MG63 (cell line): ENCODE results near the gene MAP3K2. TPM values are rescaled to one million over a fixed set of nuclear protein-coding genes. Genes with fewer than 3 reads are reported as not detected.
A peak's percentile ranks its signal among the peaks of the same experiment; 100 is the strongest.

Source experiments
- DNase-seq: peaks from one replicate; pipeline ENCODE4 v3.0.0-alpha.2; 2020
- H3K27me3 ChIP-seq: fragments of 250-450 bp; sonication (Bioruptor Pico); 2 replicates; pipeline ENCODE4 v1.5.1; 2020; ENCODE audit warnings: mild to moderate bottlenecking, moderate library complexity
- H3K36me3 ChIP-seq: fragments of 250-450 bp; sonication (Bioruptor Pico); 2 replicates; pipeline ENCODE4 v1.5.1; 2020; ENCODE audit warnings: mild to moderate bottlenecking, moderate library complexity
- H3K4me3 ChIP-seq: fragments of 250-450 bp; sonication (Bioruptor Pico); 2 replicates; pipeline ENCODE4 v1.5.1; 2020; ENCODE audit warnings: mild to moderate bottlenecking, moderate library complexity
- H3K9me3 ChIP-seq: fragments of 250-450 bp; sonication (Bioruptor Pico); 2 replicates; pipeline ENCODE4 v1.5.1; 2020; ENCODE audit warnings: mild to moderate bottlenecking, moderate library complexity
- total RNA-seq: library from RNA; depleted of rRNA; stranded (reverse); fragments of >200 nt; shearing (Covaris generic); gene quantifications from 2 replicates; pipeline ENCODE4 v1.2.3, GENCODE V29; 2014; ENCODE audit warnings: low replicate concordance

Gene MAP3K2
- total RNA-seq, 1 experiment from 2014 or later = 10.6 TPM

- Histone ChIP-seq H3K9me3 (no peaks in the 10 kb centered on the region), H3K36me3 (no peaks in the 10 kb centered on the region), H3K27me3 (peaks cover 7% of the 10 kb centered on the region), H3K4me3 (peak overlapping the region; percentile 16)
- no peak for DNase-seq
Observed at GRCh38 chr2:127422559-127423477, 35.0 kb upstream of the MAP3K2 start.

- no peaks in the 10 kb centered on the region for H3K36me3 ChIP-seq
- no peaks in the 10 kb centered on the region for H3K9me3 ChIP-seq
- H3K4me3 ChIP-seq = no peak overlapping the region
- no peak for DNase-seq
- peaks cover 7% of the 10 kb centered on the region for H3K27me3 ChIP-seq
Observed at GRCh38 chr2:127421871-127422558, 34.2 kb upstream of the MAP3K2 start.

GRCh38 chr2:127421116-127421800 lies 33.5 kb upstream of the MAP3K2 start:
- H3K27me3 ChIP-seq = peaks cover 7% of the 10 kb centered on the region
- no peaks in the 10 kb centered on the region for H3K9me3 ChIP-seq
- no peak for DNase-seq
- no peak overlapping the region for H3K4me3 ChIP-seq
- no peaks in the 10 kb centered on the region for H3K36me3 ChIP-seq

- Histone ChIP-seq H3K4me3 (no peak overlapping the region), H3K27me3 (peaks cover 7% of the 10 kb centered on the region), H3K36me3 (no peaks in the 10 kb centered on the region), H3K9me3 (no peaks in the 10 kb centered on the region)
- DNase-seq = no peak
Observed at GRCh38 chr2:127420039-127420864, 32.5 kb upstream of the MAP3K2 start.

- no peaks in the 10 kb centered on the region for H3K36me3 ChIP-seq
- peaks cover 7% of the 10 kb centered on the region for H3K27me3 ChIP-seq
- H3K4me3 ChIP-seq = no peak overlapping the region
- no peaks in the 10 kb centered on the region for H3K9me3 ChIP-seq
- no peak for DNase-seq
Observed at GRCh38 chr2:127419448-127420038, 31.8 kb upstream of the MAP3K2 start.

GRCh38 chr2:127419112-127419430 lies 31.3 kb upstream of the MAP3K2 start:
- Histone ChIP-seq H3K9me3 (no peaks in the 10 kb centered on the region), H3K36me3 (no peaks in the 10 kb centered on the region), H3K27me3 (peaks cover 7% of the 10 kb centered on the region), H3K4me3 (no peak overlapping the region)
- no peak for DNase-seq

GRCh38 chr2:127418300-127419111 lies 30.7 kb upstream of the MAP3K2 start, which contains the start of gene PROC:
Gene PROC, plus strand, starts transcription at chr2:127418427. Its CDS starts 1,516 bp downstream, at chr2:127419943.
- peaks cover 6% of the 10 kb centered on the region for H3K27me3 ChIP-seq
- H3K36me3 ChIP-seq = no peaks in the 10 kb centered on the region
- H3K4me3 ChIP-seq = no peak within 1 kb of the TSS
- DNase-seq = no peak
- no peaks in the 10 kb centered on the region for H3K9me3 ChIP-seq

GRCh38 chr2:127417406-127417805 lies 29.6 kb upstream of the MAP3K2 start:
- no peak for DNase-seq

GRCh38 chr2:127416506-127417001 lies 28.8 kb upstream of the MAP3K2 start:
- Histone ChIP-seq H3K27me3 (no peaks in the 10 kb centered on the region), H3K4me3 (no peak overlapping the region), H3K36me3 (no peaks in the 10 kb centered on the region), H3K9me3 (no peaks in the 10 kb centered on the region)
- DNase-seq = no peak

More at GRCh38 chr2:127417406-127417805, 29.6 kb upstream of the MAP3K2 start:
- Histone ChIP-seq H3K27me3 (no peaks in the 10 kb centered on the region), H3K4me3 (no peak overlapping the region), H3K9me3 (no peaks in the 10 kb centered on the region), H3K36me3 (no peaks in the 10 kb centered on the region)

GRCh38 chr2:127415593-127416505 lies 28.1 kb upstream of the MAP3K2 start:
- H3K27me3 ChIP-seq = no peaks in the 10 kb centered on the region
- DNase-seq = no peak
- no peaks in the 10 kb centered on the region for H3K36me3 ChIP-seq
- no peaks in the 10 kb centered on the region for H3K9me3 ChIP-seq
- H3K4me3 ChIP-seq = no peak overlapping the region

- Histone ChIP-seq H3K36me3 (no peaks in the 10 kb centered on the region), H3K27me3 (no peaks in the 10 kb centered on the region), H3K4me3 (no peak overlapping the region), H3K9me3 (no peaks in the 10 kb centered on the region)
- no peak for DNase-seq
Observed at GRCh38 chr2:127414638-127415592, 27.1 kb upstream of the MAP3K2 start.

- Histone ChIP-seq H3K4me3 (no peak overlapping the region), H3K9me3 (no peaks in the 10 kb centered on the region), H3K36me3 (no peaks in the 10 kb centered on the region), H3K27me3 (no peaks in the 10 kb centered on the region)
- no peak for DNase-seq
Observed at GRCh38 chr2:127413782-127414637, 26.2 kb upstream of the MAP3K2 start.

GRCh38 chr2:127413200-127413599 lies 25.4 kb upstream of the MAP3K2 start:
- Histone ChIP-seq H3K4me3 (no peak overlapping the region), H3K9me3 (no peaks in the 10 kb centered on the region), H3K36me3 (no peaks in the 10 kb centered on the region), H3K27me3 (no peaks in the 10 kb centered on the region)
- no peak for DNase-seq
